Posterior cingulate gyrus (tissue), 11 donors: ENCODE measurements around the gene P4HTM.

Source experiments
- DNase-seq, 10 donors: peaks; one replicate each; pipeline versions ENCODE4 v3.0.0 to v3.0.0-alpha.2; 2020 to 2021; ENCODE audit warnings: mixed read lengths in 3 of 10
- intact Hi-C: fragments of 100-400 bp; cut with DNase I; formaldehyde crosslinking; loops from one replicate; pipeline ENCODE4 v1.15.1; 2023

The P4HTM gene

GRCh38 chr3:49021813-49022687 lies 32.0 kb downstream of the P4HTM start, which contains the start of gene NDUFAF3:
NDUFAF3 (plus strand) TSS chr3:49022121; CDS start chr3:49022145, 24 bp downstream.
- intact Hi-C loops, result loop anchor here (10.0 kb wide), 1 partner anchor 73 kb away; the partner anchor contains the start of gene QRICH1
- peak; percentile 90 to 99 (median 92) for DNase-seq

- intact Hi-C loops, result loop anchor here (10.0 kb wide), 1 partner anchor 72 kb away; the partner anchor contains the start of gene QRICH1
- DNase-seq, result peak in 3 of 10 donors; percentile 43 to 65 (median 51)
These were observed 32.7 kb downstream of the P4HTM start for GRCh38 chr3:49022688-49023171.

- intact Hi-C loops, result loop anchor here (10.0 kb wide), 1 partner anchor 71 kb away; the partner anchor contains the start of gene QRICH1
- peak in 2 of 10 donors; percentile 20 to 21 for DNase-seq
These were observed 33.7 kb downstream of the P4HTM start for GRCh38 chr3:49023775-49024174.

- DNase-seq, result peak in 2 of 10 donors; percentile 15 to 41
- intact Hi-C loops, result loop anchor here (10.0 kb wide), 1 partner anchor 70 kb away; the partner anchor contains the start of gene QRICH1
These were observed 34.4 kb downstream of the P4HTM start for GRCh38 chr3:49024449-49024848.

GRCh38 chr3:49025005-49025792 lies 35.2 kb downstream of the P4HTM start:
- DNase-seq, result peak in 3 of 10 donors; percentile 56 to 76 (median 65)
- intact Hi-C loops, result loop anchor here (10.0 kb wide), 1 partner anchor 70 kb away; the partner anchor contains the start of gene QRICH1

- DNase-seq, result peak in 3 of 10 donors; percentile 45 to 88 (median 57)
- intact Hi-C loops, result loop anchor here (10.0 kb wide), 1 partner anchor 69 kb away; the partner anchor contains the start of gene QRICH1
These were observed 35.9 kb downstream of the P4HTM start for GRCh38 chr3:49025793-49026520.

GRCh38 chr3:49026536-49026935 lies 36.5 kb downstream of the P4HTM start:
- intact Hi-C loops, result loop anchor here (10.0 kb wide), 1 partner anchor 68 kb away; the partner anchor contains the start of gene QRICH1
- DNase-seq, result peak in 3 of 10 donors; percentile 32 to 73 (median 70)

GRCh38 chr3:49027634-49028033 lies 37.6 kb downstream of the P4HTM start:
- intact Hi-C loops, result loop anchor here (10.0 kb wide), 1 partner anchor 67 kb away; the partner anchor contains the start of gene QRICH1
- DNase-seq, result peak in 3 of 10 donors; percentile 53 to 77 (median 60)

GRCh38 chr3:49028298-49028672 lies 38.2 kb downstream of the P4HTM start:
- intact Hi-C loops, result loop anchor here (10.0 kb wide), 1 partner anchor 67 kb away; the partner anchor contains the start of gene QRICH1
- peak in 2 of 10 donors; percentile 5 to 7 for DNase-seq

- DNase-seq, result peak; percentile 91 to 99 (median 94)
- intact Hi-C loops, result loop anchor here (10.0 kb wide), 1 partner anchor 66 kb away; the partner anchor contains the start of gene QRICH1
These were observed 38.9 kb downstream of the P4HTM start, which contains the start of gene IMPDH2 for GRCh38 chr3:49028673-49029562. IMPDH2 (minus strand) TSS chr3:49029398; CDS start chr3:49029350, 48 bp downstream.

- intact Hi-C loops, result loop anchor here (10.0 kb wide), 1 partner anchor 65 kb away; the partner anchor contains the start of gene QRICH1
- DNase-seq, result no peak
These were observed 39.5 kb downstream of the P4HTM start for GRCh38 chr3:49029563-49029884.

- DNase-seq, result peak in 1 of 10 donors; percentile 28
- intact Hi-C loops, result no loop called here
These were observed 40.3 kb downstream of the P4HTM start for GRCh38 chr3:49030321-49030720.

GRCh38 chr3:49032646-49033304 lies 42.7 kb downstream of the P4HTM start:
- DNase-seq, result peak in 2 of 10 donors; percentile 54 to 74
- intact Hi-C loops, result no loop called here

- DNase-seq, result peak in 1 of 10 donors; percentile 12
- intact Hi-C loops, result no loop called here
These were observed 44.6 kb downstream of the P4HTM start for GRCh38 chr3:49034650-49035049.

- intact Hi-C loops, result no loop called here
- DNase-seq, result peak in 1 of 10 donors; percentile 1
These were observed 45.2 kb downstream of the P4HTM start for GRCh38 chr3:49035281-49035680.

GRCh38 chr3:49053543-49053942 lies 63.5 kb downstream of the P4HTM start:
- peak in 1 of 10 donors; percentile 11 for DNase-seq
- intact Hi-C loops, result no loop called here

GRCh38 chr3:49054344-49054862 lies 64.4 kb downstream of the P4HTM start:
- DNase-seq, result peak in 1 of 10 donors; percentile 1
- intact Hi-C loops, result no loop called here
